ENCODE data around the gene RPS21.

DNA sequence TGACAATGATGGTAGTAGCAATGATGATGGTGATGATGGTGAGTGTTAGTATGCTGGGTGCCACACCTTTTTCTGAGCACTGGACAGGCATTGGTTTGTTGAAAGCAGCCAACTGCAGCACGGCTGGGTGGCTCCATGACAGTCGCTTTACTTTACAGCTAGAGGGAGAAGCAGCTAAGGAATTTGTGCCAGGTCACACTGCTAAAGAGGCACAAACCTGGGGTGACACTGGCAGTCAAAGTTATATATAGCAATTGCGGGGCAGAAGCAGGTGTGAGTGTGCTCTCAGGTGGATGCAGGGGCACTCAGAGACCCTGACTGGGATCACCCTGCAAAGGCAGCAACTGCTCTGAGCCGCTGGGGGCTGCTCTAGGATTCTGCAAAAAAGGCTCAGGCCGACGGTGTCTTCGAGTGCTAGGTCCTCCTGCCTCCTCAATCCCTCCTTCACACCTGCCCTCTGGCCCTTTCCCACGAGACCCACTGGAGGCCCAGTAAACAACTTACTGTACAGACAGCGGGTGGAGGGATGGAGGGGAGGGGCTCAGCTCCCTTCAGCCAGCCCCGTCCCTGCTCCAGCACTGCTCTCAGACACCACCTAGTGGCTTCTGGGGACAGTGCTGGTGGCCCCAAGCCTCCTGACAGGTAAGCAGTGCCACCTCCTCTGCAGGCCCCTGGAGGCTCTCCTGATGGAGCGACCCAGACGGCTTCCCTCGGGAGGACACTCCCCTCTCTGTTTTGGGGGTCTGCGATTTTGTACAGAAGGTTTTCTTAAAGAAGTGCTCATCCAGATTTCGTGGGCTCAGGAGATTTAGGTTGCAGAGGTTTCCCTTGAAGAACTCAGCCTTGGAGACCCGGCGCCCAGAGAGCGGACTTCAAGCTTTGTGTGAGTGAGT, 4.4 kb upstream of the RPS21 start:
- TF ChIP-seq, protein P1, sequence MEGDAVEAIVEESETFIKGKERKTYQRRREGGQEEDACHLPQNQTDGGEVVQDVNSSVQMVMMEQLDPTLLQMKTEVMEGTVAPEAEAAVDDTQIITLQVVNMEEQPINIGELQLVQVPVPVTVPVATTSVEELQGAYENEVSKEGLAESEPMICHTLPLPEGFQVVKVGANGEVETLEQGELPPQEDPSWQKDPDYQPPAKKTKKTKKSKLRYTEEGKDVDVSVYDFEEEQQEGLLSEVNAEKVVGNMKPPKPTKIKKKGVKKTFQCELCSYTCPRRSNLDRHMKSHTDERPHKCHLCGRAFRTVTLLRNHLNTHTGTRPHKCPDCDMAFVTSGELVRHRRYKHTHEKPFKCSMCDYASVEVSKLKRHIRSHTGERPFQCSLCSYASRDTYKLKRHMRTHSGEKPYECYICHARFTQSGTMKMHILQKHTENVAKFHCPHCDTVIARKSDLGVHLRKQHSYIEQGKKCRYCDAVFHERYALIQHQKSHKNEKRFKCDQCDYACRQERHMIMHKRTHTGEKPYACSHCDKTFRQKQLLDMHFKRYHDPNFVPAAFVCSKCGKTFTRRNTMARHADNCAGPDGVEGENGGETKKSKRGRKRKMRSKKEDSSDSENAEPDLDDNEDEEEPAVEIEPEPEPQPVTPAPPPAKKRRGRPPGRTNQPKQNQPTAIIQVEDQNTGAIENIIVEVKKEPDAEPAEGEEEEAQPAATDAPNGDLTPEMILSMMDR (IDR thresholded peaks at IDR 0.05; ENCODE audit: insufficient read depth, low read length), result peak; percentile 90
- TF ChIP-seq SPI1 (IDR thresholded peaks at IDR 0.05; ENCODE audit: borderline replicate concordance, low read depth), result no peak
